Lower leg skin (tissue), 4 donors: ENCODE results near the gene PDLIM5. TPM values are rescaled to one million over a fixed set of nuclear protein-coding genes. Genes with fewer than 3 reads are reported as not detected.

Experiments
- DNase-seq, 2 donors: peaks; one replicate each; pipeline ENCODE4 v3.0.0-alpha.2; 2019; ENCODE audit warnings: low spot score in 2 of 2
- H3K4me3 ChIP-seq: fragments of 200-600 bp; sonication (generic); 2 replicates; pipeline ENCODE4 v1.5.1; 2017; ENCODE audit warnings: mild to moderate bottlenecking, low read depth; ENCODE audit not compliant: poor library complexity, severe bottlenecking
- CTCF ChIP-seq, 3 donors: fragments of 450-650 bp; IDR thresholded peaks; one replicate each; pipeline ENCODE4 v1.5.1; 2016; ENCODE audit warnings: antibody characterized with exemption in 3 of 3, mild to moderate bottlenecking in 3 of 3, moderate library complexity in 2 of 3
- POLR2A ChIP-seq, 2 donors: fragments of 450-650 bp; IDR thresholded peaks; one replicate each; pipeline ENCODE4 v1.6.1; 2016 to 2017; ENCODE audit warnings: antibody characterized with exemption in 2 of 2, mild to moderate bottlenecking in 1 of 2, moderate library complexity in 1 of 2
- WGBS, 2 donors: methylation state at CpG; one replicate each; pipeline ENCODE4 v1.1.5; 2018; 5-methylcytosine and 5-hydroxymethylcytosine counted together
- intact Hi-C: fragments of 100-400 bp; cut with DNase I; formaldehyde crosslinking; loops from one replicate; pipeline ENCODE4 v1.15.0; 2023; ENCODE audit warnings: low total_unique reads
- total RNA-seq, 4 donors: library from RNA; depleted of rRNA; stranded (reverse); fragments of >200 nt; gene quantifications; one replicate each; pipeline ENCODE4 v1.1.0, GENCODE V29; 2016

The PDLIM5 gene
- total RNA-seq, 4 donors from 2014 or later, result 65.8 to 81.4 (median 72.0) TPM

DNA sequence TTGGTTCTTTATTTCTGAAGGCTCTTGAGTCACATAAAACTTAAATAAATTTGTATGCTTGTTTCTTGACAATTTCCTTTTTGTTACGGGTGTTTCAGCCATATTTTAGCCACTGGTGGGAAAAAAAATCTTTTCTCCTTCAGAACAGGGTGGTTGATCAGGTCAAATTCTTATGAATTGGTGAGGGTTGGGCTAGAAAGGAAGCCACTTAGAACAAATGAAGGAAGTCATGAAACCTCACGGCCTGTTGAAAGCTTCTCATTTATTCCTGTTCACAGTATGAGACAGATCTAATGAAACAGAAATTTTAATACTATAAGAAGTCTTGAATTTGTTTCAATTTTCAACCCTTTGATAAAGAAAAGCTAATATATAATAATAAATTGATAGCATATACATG lies 12.1 kb upstream of the PDLIM5 start:
- intact Hi-C loops, result no loop called here
- DNase-seq, result no peak
- TF ChIP-seq CTCF (IDR thresholded peaks at IDR 0.05), result no peak
- TF ChIP-seq POLR2A (IDR thresholded peaks at IDR 0.05), result no peak
- WGBS, 2 donors, result 74 to 78% methylated on average over 2 of the region's 2 CpGs
- no peak overlapping the region for H3K4me3 ChIP-seq

DNA sequence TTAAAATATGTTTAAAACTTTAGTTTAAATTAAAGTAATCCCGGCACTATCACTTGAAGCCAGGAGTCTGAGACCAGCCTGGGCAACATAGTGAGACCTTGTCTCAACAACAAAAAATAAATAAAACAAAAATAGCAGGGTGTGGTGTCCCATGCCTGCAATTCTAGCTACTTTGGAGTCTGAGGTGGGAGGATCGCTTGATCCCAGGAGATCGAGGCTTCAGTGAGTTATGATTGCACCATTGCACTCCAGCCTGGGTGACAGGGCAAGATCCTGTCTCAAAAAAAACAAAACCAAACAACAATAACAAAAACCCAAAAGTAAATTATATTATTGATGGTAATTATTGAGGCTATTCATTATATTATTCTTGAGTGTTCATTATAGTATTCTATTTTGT lies 9.9 kb upstream of the PDLIM5 start:
- intact Hi-C loops, result no loop called here
- no peak for TF ChIP-seq POLR2A (IDR thresholded peaks at IDR 0.05)
- TF ChIP-seq CTCF (IDR thresholded peaks at IDR 0.05), result no peak
- WGBS, 2 donors, result 61 to 74% methylated on average over 3 of the region's 3 CpGs
- H3K4me3 ChIP-seq, result no peak overlapping the region
- DNase-seq, result no peak

DNA sequence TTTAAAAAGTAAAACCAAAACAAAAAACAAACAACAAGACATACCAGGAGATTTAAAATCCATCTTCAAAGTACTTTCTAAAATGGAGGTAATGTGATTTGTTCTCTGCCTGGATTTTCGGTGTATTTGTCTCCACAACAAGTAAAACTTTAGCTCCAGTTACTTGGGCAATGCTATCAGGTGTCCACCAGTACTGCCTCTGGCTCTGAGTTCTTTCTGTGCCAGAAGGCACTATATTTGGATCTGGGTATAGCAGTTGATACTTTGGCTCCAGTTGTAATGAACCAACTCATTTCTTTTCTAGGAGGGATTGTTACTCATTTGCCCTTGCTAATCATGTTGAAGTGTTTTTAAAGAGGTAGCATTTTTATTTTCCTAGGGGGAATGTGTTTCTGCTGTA lies 9.5 kb upstream of the PDLIM5 start:
- TF ChIP-seq CTCF (IDR thresholded peaks at IDR 0.05) (no peak), POLR2A (IDR thresholded peaks at IDR 0.05) (no peak)
- H3K4me3 ChIP-seq, result no peak overlapping the region
- WGBS, 2 donors, result 94 to 98% methylated on average over 1 of the region's 1 CpG
- intact Hi-C loops, result no loop called here
- DNase-seq, result no peak

DNA sequence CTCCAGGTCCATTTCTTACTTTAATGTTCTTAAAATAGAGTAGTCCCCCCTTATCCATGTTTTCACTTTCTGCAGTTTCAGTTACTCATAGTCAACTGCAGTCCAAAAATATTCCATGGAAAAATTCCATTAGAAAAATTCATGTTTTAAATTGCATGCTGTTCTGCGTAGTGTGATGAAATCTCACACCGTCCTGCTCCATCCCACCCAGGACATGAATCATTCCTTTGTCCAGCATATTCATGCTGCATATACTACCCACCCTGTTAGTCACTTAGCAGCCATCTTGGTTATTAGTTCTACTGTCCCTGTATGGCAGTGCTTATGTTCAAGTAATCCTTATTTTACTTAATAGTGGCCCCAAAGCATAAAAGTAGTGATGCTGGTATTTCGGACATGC lies 5.4 kb upstream of the PDLIM5 start:
- no peak overlapping the region for H3K4me3 ChIP-seq
- no peak for DNase-seq
- TF ChIP-seq CTCF (IDR thresholded peaks at IDR 0.05) (no peak), POLR2A (IDR thresholded peaks at IDR 0.05) (no peak)
- intact Hi-C loops, result no loop called here
- WGBS, 2 donors, result 60 to 66% methylated on average over 3 of the region's 3 CpGs

DNA sequence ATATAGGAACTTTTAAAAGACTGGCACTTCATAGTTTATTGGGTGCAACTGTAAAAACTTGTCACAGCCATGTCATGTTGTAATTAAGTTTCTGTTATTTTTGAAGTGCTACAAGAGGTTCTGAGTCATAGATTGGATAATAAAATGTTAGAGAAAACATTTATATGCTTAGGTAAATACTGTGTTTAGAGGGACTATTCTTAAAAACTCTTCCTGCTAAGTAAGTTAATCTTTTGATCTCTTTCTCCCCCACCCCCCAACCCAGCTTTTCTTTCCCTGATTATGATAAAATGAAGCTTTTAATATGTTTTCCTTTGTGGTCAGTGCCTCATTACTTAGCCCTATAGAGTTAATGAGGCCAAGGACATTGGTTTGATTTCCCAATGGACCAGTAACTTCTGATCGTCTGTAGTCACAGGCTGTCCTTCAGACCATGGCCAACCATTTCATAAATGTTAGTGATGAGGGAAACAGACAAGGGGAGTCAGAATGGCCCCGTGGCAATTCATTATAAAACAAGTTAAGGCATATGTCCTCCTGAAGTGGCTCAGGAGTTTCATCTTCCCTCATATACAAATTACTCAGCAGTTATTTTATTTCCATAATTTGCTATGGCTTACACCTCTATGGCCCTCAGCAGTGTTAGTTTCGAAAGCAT lies 3.9 kb upstream of the PDLIM5 start:
- 53 to 60% methylated on average over 3 of the region's 3 CpGs for WGBS, 2 donors
- TF ChIP-seq CTCF (IDR thresholded peaks at IDR 0.05), result no peak
- intact Hi-C loops, result no loop called here
- no peak for DNase-seq
- no peak overlapping the region for H3K4me3 ChIP-seq

GRCh38 chr4:94448815-94449375 lies 2.8 kb upstream of the PDLIM5 start:
- no peak overlapping the region for H3K4me3 ChIP-seq
- TF ChIP-seq POLR2A (IDR thresholded peaks at IDR 0.05) (no peak), CTCF (IDR thresholded peaks at IDR 0.05) (no peak)
- no peak for DNase-seq
- intact Hi-C loops, result no loop called here
- 87% methylated on average over 3 of the region's 3 CpGs for WGBS, 2 donors
